Coronary artery (tissue), 2 donors: ENCODE data around the gene TBC1D5.

Experiments used
- DNase-seq: peaks from one replicate; pipeline ENCODE4 v3.0.0-alpha.2; 2017; ENCODE audit warnings: low spot score
- H3K27ac ChIP-seq, 2 donors: fragments of 200-600 bp; sonication (generic); one replicate each; pipeline ENCODE4 v1.5.1; 2016 to 2019
- H3K4me3 ChIP-seq: fragments of 200-600 bp; sonication (generic); 2 replicates; pipeline ENCODE4 v1.5.1; 2016; ENCODE audit warnings: mild to moderate bottlenecking, moderate library complexity
- CTCF ChIP-seq: fragments of 200-600 bp; sonication (generic); IDR thresholded peaks from one replicate; pipeline ENCODE4 v1.5.1; 2019; ENCODE audit warnings: antibody characterized with exemption

Gene TBC1D5

GRCh38 chr3:17515445-17516234, 226.8 kb downstream of the TBC1D5 start:
- TF ChIP-seq CTCF, result no peak
- H3K27ac ChIP-seq, result no peak overlapping the region
- H3K4me3 ChIP-seq, result no peak overlapping the region
- no peak for DNase-seq

GRCh38 chr3:17514597-17514996, 227.8 kb downstream of the TBC1D5 start:
- Histone ChIP-seq H3K27ac (no peak overlapping the region), H3K4me3 (no peak overlapping the region)
- no peak for TF ChIP-seq CTCF
- DNase-seq, result no peak

GRCh38 chr3:17510265-17510664, 232.2 kb downstream of the TBC1D5 start:
- Histone ChIP-seq H3K27ac (no peak overlapping the region), H3K4me3 (no peak overlapping the region)
- no peak for DNase-seq
- TF ChIP-seq CTCF, result no peak

- Histone ChIP-seq H3K27ac (no peak overlapping the region), H3K4me3 (no peak overlapping the region)
- DNase-seq, result no peak
- no peak for TF ChIP-seq CTCF
These were observed 234.2 kb downstream of the TBC1D5 start for GRCh38 chr3:17508180-17508752.

- Histone ChIP-seq H3K27ac (no peak overlapping the region), H3K4me3 (no peak overlapping the region)
- no peak for DNase-seq
- TF ChIP-seq CTCF, result no peak
These were observed 235.0 kb downstream of the TBC1D5 start for GRCh38 chr3:17507480-17507879.

GRCh38 chr3:17505856-17506255, 236.6 kb downstream of the TBC1D5 start:
- TF ChIP-seq CTCF, result no peak
- DNase-seq, result no peak
- no peak overlapping the region for H3K27ac ChIP-seq
- no peak overlapping the region for H3K4me3 ChIP-seq

GRCh38 chr3:17501745-17502144, 240.7 kb downstream of the TBC1D5 start:
- no peak for DNase-seq
- Histone ChIP-seq H3K27ac (no peak overlapping the region), H3K4me3 (no peak overlapping the region)
- TF ChIP-seq CTCF, result no peak
